TTC549 (cell line): Measurements from ENCODE around the gene SPACA9.

Experiments used
- FAIRE-seq: peaks from 2 replicates; lab custom pipeline; 2012; peaks lifted over from hg19 to GRCh38; lab: Jason Lieb, UNC

Gene SPACA9

GRCh38 chr9:132878695-132879456 lies at the start of gene SPACA9:
TSS of gene SPACA9 (plus strand) at chr9:132878898. CDS start at chr9:132883948, 5,050 bp downstream.
- no peak for FAIRE-seq

DNA sequence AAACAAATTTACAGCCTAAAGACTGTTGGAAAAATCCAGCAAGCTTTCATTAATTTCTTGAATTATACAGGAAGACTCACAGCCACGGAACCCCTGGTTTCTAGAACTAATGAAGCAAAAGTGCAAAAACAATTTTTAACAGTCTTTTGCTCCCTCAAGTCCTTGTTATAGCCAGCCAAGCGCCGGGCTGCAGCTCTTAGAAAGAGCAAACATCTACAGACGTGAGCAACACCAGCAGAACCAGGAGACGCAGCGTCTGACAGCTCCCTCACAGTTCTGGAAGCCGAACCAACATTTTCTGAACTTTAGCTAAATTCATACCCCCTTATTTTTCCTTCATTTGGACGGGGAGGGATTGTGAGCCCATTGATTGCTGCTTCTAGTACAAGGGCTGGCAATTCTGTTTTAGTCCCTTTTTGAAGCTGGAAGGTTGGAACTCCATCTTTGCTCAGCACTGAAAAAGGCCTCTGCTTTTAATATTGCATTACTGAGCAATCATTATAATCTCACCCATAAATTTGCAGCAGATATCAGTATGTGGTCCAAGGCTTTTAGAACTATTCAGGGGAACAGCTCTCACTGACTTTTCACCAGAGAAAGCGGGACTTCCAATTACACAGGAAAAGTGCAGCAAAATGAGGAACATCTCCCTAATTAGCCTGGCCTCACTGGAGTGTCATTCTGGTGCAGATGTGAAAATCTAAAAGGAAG lies 46.4 kb upstream of the SPACA9 start:
- FAIRE-seq = no peak

- no peak for FAIRE-seq
Observed at GRCh38 chr9:132833550-132834121, 45.1 kb upstream of the SPACA9 start.

DNA sequence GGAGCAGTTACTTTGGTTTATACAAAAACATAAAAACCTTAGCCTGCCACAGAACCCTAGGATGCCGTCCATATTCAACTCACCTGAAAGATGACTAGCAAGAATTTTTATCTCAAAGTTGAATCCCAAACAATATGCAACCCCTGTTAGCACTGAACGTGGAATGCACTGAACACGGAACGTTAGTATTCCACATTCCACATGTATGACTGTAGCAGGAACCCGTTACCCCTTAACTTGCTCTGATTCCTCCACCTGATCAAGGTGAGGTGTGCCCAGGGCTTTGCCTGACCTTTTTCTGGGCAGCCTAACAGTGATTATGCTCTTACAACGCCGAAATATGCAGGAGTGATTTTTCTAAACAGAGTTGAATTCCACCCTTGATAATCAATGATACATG lies 44.4 kb upstream of the SPACA9 start:
- no peak for FAIRE-seq

DNA sequence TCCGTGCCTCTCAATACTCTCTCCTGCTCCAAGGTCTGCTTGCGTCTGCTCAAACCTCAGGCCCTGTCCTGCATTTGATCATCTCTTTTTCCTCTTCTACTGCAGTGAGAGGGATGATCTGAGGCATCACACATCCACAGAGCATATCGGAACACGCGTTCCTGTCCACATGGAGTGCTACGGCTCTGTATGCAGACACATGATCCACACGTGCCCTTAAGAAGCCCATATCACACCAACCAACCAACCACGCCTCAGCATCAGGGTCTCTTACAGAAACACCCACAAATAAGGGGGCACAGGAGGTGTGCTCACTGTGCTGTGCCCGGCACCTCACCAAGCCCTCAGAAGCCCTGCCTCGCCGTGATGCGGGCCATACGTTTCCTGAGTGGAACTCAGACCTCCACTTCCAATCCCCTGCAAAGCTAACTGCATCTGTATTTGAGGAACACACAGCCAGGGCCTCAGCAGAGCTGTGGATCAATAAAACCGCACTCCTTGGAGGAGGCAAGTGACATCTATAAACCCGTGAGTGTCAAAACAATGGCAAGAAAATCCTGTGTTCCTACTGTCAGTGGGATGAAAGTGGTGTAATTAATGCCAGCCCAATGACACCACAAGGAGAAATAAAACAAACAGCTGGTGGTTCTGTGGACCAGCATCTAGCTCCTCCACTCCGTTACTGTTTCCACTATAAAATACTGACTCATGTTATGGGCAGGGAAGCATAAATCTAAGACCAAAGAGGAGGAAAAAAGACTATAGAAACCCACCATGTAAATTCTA lies 41.0 kb upstream of the SPACA9 start:
- no peak for FAIRE-seq

- no peak for FAIRE-seq
Observed at GRCh38 chr9:132838291-132838690, 40.4 kb upstream of the SPACA9 start.

- no peak for FAIRE-seq
Observed at GRCh38 chr9:132840980-132841379, 37.7 kb upstream of the SPACA9 start.

DNA sequence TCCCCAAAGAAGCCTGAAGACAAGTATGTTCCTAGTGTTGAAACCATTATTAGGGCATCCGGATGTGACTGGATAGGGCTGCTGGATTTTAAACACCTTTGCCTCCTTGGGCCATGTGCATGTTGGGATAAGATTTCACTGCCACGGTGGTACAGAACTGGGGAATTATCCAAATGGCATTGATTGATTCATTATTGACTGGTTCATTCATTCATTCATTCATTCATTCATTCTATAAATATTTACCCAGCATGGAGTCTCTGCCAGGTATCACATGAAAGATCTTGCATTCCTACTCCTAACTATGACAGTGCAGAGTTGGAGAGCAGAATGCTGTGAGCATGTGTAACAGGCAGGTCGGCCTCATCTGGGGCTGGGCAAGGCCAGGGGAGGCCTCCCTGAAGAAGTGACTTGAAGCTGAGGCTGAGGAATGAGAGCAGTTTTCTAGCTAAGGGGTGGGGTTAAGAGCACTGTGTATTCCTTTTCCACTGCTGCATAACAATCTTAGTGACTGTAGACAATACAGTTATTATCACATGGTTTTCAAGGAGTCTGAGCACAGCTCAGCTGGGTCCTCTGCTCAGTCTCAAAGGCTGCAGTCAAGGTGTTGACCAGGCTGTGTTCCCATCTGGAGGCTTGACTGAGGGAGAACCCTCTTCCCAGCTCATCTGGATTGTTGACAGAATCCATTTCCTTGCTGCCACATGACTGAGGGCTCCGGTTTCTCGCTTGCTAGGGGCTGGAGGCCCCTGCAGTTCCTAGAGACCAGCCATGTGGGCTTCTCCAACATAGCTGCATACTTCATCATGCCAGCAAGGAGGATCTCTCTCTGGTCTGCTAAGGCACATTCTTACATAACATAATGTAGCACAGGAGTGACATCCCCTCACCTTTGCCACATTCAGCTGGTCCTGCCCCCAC lies 36.3 kb upstream of the SPACA9 start:
- no peak for FAIRE-seq

DNA sequence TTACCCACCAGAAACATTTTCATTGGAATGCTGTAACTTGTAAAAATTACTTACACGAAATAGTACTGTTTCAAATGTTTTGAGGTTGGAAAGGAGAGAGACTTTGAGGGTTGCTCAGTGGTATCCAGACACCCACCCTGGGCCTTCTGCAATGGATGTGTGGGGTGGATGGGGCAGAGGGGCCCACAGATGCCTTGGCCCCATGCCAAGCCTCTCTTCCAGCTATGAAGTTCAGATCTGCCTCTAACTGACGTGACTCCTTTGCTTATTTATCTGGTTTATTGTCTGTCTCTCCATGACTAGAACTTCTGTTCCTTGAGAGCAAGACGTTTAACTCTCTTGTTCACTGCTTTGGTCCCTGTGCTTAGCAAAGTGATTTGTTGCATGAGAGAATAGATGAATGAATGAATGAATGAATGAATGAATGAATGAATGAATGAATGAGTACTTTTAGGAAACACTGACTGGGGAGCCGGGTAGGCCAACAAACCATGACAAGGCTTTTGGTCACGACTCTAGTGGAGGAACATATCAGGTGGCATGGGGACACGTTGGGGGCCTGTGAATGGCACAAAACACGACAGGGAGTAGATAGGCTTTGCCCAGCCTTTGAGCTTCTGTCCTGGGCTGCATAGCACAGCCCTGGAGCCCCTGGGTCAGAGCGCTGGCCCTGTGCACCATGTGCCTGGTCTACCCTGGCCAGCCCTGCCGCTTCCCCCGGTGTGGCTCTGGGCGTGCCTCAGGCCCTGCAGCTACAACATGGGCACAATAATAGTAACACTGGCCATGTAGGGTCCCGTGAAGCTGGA lies 32.4 kb upstream of the SPACA9 start:
- no peak for FAIRE-seq

DNA sequence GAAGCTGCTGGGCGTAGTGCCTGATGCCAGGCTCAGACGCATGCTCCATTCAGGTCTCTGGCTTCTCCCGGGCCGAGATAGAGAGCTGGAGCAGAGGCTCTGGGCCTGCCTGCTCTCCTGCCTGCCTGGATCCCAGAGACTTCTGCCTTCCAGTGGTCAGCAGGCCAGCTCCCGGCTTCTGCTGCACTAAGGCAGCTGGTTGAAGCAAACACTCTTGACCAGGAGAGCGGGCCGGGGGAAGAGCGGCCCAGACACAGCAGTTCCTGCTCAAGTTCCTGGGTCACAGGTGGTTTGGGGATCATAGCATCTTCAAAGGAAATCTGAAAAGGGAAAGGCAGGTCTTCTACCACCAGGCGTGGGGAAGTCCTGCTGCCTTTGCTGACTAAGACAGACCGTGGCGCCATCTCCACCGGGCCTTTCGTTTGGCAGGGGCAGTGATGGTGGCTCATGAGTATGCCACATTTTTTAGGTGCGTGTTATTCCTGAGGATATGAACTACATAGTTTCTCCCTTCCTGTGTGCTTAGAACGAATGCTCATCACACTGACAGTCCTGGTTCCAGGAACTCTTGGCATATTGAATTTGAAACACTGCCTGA lies 31.7 kb upstream of the SPACA9 start:
- no peak for FAIRE-seq

DNA sequence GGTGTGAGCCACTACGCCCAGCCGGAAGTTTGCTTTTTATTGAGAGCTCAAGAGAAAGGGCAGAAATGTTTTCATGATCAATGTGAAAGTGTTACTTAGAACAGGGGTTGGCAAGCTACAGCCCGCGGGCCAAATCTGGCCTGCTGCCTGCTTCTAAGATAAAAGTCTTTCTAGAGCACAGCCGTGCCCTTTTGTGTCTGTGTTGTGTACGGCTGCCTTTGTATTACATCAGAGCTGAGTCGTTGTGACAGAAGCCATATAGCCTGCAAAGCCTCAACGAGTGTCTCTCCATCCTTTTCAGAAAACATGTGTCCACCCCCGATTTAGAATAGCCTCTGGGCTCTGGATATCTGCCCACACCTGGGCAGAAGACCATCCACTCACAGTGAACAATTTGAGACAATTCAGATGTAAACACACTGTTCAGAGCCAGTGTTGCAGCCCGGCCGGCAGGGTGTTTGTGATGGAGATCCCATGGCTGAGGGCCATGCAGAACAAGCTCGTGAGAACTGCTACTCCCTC lies 29.5 kb upstream of the SPACA9 start:
- no peak for FAIRE-seq

DNA sequence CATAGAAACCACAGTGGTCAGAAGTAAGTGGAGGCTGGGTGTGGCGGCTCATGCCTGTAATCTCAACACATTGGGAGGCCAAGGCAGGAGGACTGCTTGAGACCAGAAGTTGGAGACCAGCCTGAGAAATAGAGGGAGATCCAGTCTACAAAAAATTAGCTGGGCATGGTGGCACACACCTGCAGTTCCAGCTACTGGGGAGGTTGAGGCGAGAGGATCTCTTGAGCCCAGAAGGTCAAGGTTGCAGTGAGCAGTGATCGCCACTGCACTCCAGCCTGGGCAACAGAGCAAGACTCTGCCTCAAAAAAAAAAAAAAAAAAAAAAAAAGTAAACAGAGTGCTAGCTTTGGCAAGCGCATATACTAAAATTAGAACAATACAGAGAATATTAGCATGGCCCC lies 25.2 kb upstream of the SPACA9 start:
- no peak for FAIRE-seq

- FAIRE-seq = no peak
Observed at GRCh38 chr9:132854832-132855231, 23.9 kb upstream of the SPACA9 start.

- no peak for FAIRE-seq
Observed at GRCh38 chr9:132855904-132856303, 22.8 kb upstream of the SPACA9 start.

DNA sequence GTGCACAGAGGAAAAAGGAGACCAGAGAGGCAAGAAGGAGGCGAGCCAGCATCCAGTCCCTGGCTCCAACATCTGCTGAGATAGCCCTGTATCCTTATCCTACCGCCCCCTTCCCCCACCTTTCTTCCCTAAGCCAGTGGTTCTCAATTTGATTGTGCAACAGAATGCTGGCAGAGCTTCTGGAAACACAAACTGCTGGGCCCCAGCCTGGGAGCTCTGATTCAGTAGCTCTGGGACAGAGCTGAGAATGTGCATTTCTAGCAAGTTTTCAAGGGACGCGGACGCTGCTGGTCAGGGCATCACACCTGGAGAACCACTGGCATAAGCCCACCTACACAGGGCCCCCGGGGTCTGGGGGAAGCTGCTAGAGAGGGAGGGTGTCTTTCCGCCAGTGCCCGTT lies 21.7 kb upstream of the SPACA9 start:
- no peak for FAIRE-seq

GRCh38 chr9:132857616-132858342 lies 20.9 kb upstream of the SPACA9 start:
- no peak for FAIRE-seq

DNA sequence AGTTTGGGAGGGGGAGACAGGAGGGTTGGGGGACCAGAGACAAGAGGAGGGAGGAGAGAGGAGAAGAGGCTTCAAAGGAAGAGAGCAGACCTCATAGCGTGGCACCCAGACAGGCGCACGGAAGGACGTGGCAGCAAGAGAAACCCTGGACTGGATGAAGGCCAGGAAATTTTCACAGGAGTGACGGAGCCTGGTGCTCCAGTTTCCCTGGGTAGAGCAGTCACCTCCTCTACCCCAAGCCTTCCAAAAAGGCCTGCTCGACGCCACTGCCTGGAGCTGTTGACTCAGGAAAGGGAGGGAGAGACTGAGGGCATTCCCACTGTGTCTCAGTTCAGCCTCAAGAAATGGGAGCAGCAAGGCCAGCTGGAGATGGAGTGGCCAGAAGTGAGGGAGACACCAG lies 19.9 kb upstream of the SPACA9 start:
- no peak for FAIRE-seq

GRCh38 chr9:132861666-132862065 lies 17.0 kb upstream of the SPACA9 start:
- no peak for FAIRE-seq

GRCh38 chr9:132862533-132862932 lies 16.2 kb upstream of the SPACA9 start:
- FAIRE-seq = no peak
